SK-N-MC (cell line): ENCODE results near the gene ADGRG3.

Experiments
- EZH2 ChIP-seq: fragments of 200-600 bp; sonication (generic); IDR thresholded peaks from one replicate; pipeline ENCODE4 v1.6.1; 2017; ENCODE audit warnings: antibody characterized with exemption
- POLR2AphosphoS5 ChIP-seq: IDR thresholded peaks from 2 replicates; pipeline ENCODE4 v1.6.1; 2012; ENCODE audit warnings: mild to moderate bottlenecking, low read depth, low read length, borderline replicate concordance

DNA sequence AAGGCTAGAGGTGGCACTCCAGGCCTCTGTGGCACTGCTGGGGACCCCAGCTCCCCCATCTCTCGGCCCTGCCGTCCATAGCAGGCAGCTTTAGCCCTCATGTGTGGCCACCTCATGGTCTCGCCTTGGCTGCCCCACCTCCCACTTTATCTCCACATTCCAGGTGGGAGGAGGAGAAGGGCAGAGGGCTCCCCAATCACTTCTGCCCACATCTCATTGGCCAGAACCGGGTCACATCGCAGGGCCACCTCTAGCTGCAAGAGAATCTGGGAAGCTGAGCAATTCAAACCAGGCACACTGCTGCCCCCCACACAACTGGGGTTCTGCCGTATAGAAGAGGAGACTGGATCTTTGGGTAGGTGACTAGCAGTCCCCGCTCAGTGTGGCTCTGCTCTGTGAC, 28.1 kb downstream of the ADGRG3 start:
- no peak for TF ChIP-seq POLR2AphosphoS5
- no peak for TF ChIP-seq EZH2
